Smooth muscle cell (in vitro differentiated cells): ENCODE results near the gene TRIM40. TPM values are rescaled to one million over a fixed set of nuclear protein-coding genes. Genes with fewer than 3 reads are reported as not detected.

ENCODE experiments used
- DNase-seq: peaks from one replicate; lab custom pipeline; 2025; ENCODE audit not compliant: unreplicated experiment; lab: John Stamatoyannopoulos, UW
- H2AFZ ChIP-seq: fragments of 200-600 bp; sonication (generic); 2 replicates; pipeline ENCODE4 v1.6.0; 2016; ENCODE audit warnings: antibody characterized with exemption, low read depth, mild to moderate bottlenecking
- H3F3A ChIP-seq: fragments of 200-600 bp; sonication (generic); 2 replicates; pipeline ENCODE4 v1.6.0; 2017; ENCODE audit warnings: antibody characterized with exemption, low read depth
- H3K27ac ChIP-seq: fragments of 200-600 bp; sonication (generic); 2 replicates; pipeline ENCODE4 v1.5.1; 2016; ENCODE audit warnings: low read depth, mild to moderate bottlenecking
- H3K27me3 ChIP-seq: fragments of 200-600 bp; sonication (generic); 2 replicates; pipeline ENCODE4 v1.6.1; 2016; ENCODE audit warnings: low read depth, mild to moderate bottlenecking
- H3K36me3 ChIP-seq: fragments of 200-600 bp; sonication (generic); 2 replicates; pipeline ENCODE4 v1.5.1; 2016; ENCODE audit warnings: low read depth
- H3K4me1 ChIP-seq: fragments of 200-600 bp; sonication (generic); 2 replicates; pipeline ENCODE4 v1.5.1; 2016; ENCODE audit warnings: low read depth
- H3K4me2 ChIP-seq: fragments of 200-600 bp; sonication (generic); 2 replicates; pipeline ENCODE4 v1.6.0; 2016; ENCODE audit warnings: mild to moderate bottlenecking
- H3K4me3 ChIP-seq: fragments of 200-600 bp; sonication (generic); 2 replicates; pipeline ENCODE4 v1.5.1; 2016; ENCODE audit warnings: mild to moderate bottlenecking
- H3K79me2 ChIP-seq: fragments of 200-600 bp; sonication (generic); 2 replicates; pipeline ENCODE4 v1.6.0; 2016; ENCODE audit warnings: low read depth, mild to moderate bottlenecking
- H3K9ac ChIP-seq: fragments of 200-600 bp; sonication (generic); 2 replicates; pipeline ENCODE4 v1.6.0; 2016; ENCODE audit warnings: low read depth
- H3K9me3 ChIP-seq: fragments of 200-600 bp; sonication (generic); replicated peaks from 2 replicates; pipeline ENCODE4 v1.5.1; 2016; ENCODE audit warnings: low read depth
- H4K20me1 ChIP-seq: fragments of 200-600 bp; sonication (generic); 2 replicates; pipeline ENCODE4 v1.6.0; 2016; ENCODE audit warnings: low read depth
- CTCF ChIP-seq: fragments of 200-600 bp; sonication (generic); IDR thresholded peaks from 2 replicates; pipeline ENCODE4 v1.5.1; 2017; ENCODE audit warnings: borderline replicate concordance, mild to moderate bottlenecking, antibody characterized with exemption; ENCODE audit not compliant: insufficient read depth, poor library complexity, severe bottlenecking
- WGBS: methylation state at CpG from one replicate; pipeline ENCODE4 v1.1.7; 2016; ENCODE audit warnings: low lambda C conversion rate; 5-methylcytosine and 5-hydroxymethylcytosine counted together
- polyA plus RNA-seq: library from polyadenylated mRNA; unstranded; fragments of >200 nt; fragmentation: Nextera tagmentation; extraction: Ambion mirVana; gene quantifications from 2 replicates; pipeline ENCODE4 v1.2.1, GENCODE V29; 2016
- small RNA-seq: library from RNA; depleted of rRNA; stranded (forward); fragments of <200 nt; gene quantifications from one replicate; pipeline ENCODE3, GENCODE V24; 2014
- total RNA-seq: library from RNA; depleted of rRNA; stranded (reverse); fragments of >200 nt; gene quantifications from 2 replicates; pipeline ENCODE4 v1.2.3, GENCODE V29; 2014

The TRIM40 gene
- total and polyA plus RNA-seq, 2 experiments from 2014 or later = not detected

DNA sequence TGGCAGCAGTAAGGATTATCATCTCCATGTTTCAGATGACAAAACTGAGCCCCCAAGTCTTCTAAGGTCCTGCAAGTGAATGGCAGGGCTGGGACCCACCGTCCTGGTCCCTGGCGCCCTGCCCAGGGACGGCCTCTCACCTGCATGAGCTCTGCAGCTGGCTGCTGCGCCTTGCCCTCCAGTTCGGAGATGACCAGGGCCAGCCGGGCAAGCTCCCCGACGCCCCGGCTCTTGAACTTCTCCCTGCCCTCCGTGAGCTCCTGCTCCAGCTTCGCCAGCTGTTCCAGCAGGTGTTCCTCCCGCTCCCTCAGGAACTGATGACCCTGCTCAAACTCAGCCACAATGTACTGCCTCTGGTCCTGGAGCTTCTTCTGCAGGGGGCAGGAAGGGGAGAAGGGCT lies 60.4 kb downstream of the TRIM40 start:
- no peak for DNase-seq

More for the DNA sequence above, 60.4 kb downstream of the TRIM40 start:
- Histone ChIP-seq H3K27ac (no peak overlapping the region), H4K20me1 (peaks cover 26% of the 10 kb centered on the region), H3K36me3 (peaks cover 8% of the 10 kb centered on the region), H3K79me2 (peaks cover 12% of the 10 kb centered on the region), H3F3A (no peaks in the 10 kb centered on the region), H3K27me3 (no peaks in the 10 kb centered on the region), H3K9ac (no peak overlapping the region), H3K9me3 (no peaks in the 10 kb centered on the region), H2AFZ (no peak overlapping the region), H3K4me2 (no peak overlapping the region), H3K4me3 (no peak overlapping the region), H3K4me1 (no peaks in the 10 kb centered on the region)
- over 99% methylated on average over 12 of the region's 12 CpGs for WGBS
- TF ChIP-seq CTCF = no peak

Small RNA genes within 50 kb of the gene (small RNA-seq; reads per million reads assigned to genes)
- gene RF00554 = not detected

Other genes starting within 250 kb of the TRIM40 start
- gene HLA-A, start 193.6 kb upstream of the TRIM40 start, total RNA-seq = 287 and 310 TPM in 2 replicates
- 489 and 558 TPM in 2 replicates for gene HLA-A, start 193.6 kb upstream of the TRIM40 start, polyA plus RNA-seq
- gene POLR1H, start 74.9 kb upstream of the TRIM40 start, total RNA-seq = 17.3 and 21.0 TPM in 2 replicates
- 35.1 and 41.7 TPM in 2 replicates for gene POLR1H, start 74.9 kb upstream of the TRIM40 start, polyA plus RNA-seq
- 48.8 and 63.4 TPM in 2 replicates for gene PPP1R11, start 68.9 kb upstream of the TRIM40 start, total RNA-seq
- gene PPP1R11, start 68.9 kb upstream of the TRIM40 start, polyA plus RNA-seq = 76.8 and 80.2 TPM in 2 replicates
- gene RNF39, start 60.4 kb upstream of the TRIM40 start, total RNA-seq = 0.18 and 0.90 TPM in 2 replicates
- 0.70 and 0.74 TPM in 2 replicates for gene RNF39, start 60.4 kb upstream of the TRIM40 start, polyA plus RNA-seq
- 0.18 TPM in 1 of 2 replicates, not detected in the other for gene TRIM31, start 23.1 kb upstream of the TRIM40 start, total RNA-seq
- gene TRIM31, start 23.1 kb upstream of the TRIM40 start, polyA plus RNA-seq = not detected in 2 replicates
- not detected in 2 replicates for gene TRIM10, start 25.1 kb downstream of the TRIM40 start, total RNA-seq
- gene TRIM10, start 25.1 kb downstream of the TRIM40 start, polyA plus RNA-seq = not detected in 2 replicates
- gene TRIM15, start 27.4 kb downstream of the TRIM40 start, total RNA-seq = not detected in 2 replicates
- not detected in 2 replicates for gene TRIM15, start 27.4 kb downstream of the TRIM40 start, polyA plus RNA-seq
- gene TRIM26, start 77.3 kb downstream of the TRIM40 start, total RNA-seq = 17.1 and 20.4 TPM in 2 replicates
- gene TRIM26, start 77.3 kb downstream of the TRIM40 start, polyA plus RNA-seq = 21.3 and 25.5 TPM in 2 replicates
- 21.9 and 22.6 TPM in 2 replicates for gene TRIM39, start 190.8 kb downstream of the TRIM40 start, total RNA-seq
- 12.4 and 14.5 TPM in 2 replicates for gene TRIM39, start 190.8 kb downstream of the TRIM40 start, polyA plus RNA-seq
- gene RPP21, start 209.0 kb downstream of the TRIM40 start, total RNA-seq = 66.3 and 67.1 TPM in 2 replicates
- 77.5 and 114 TPM in 2 replicates for gene RPP21, start 209.0 kb downstream of the TRIM40 start, polyA plus RNA-seq